ENCODE measurements around the gene DONSON.

DONSON gene

GRCh38 chr21:33550772-33551660 is 37.5 kb downstream of the DONSON start:
- TF ChIP-seq CTCF (IDR thresholded peaks at IDR 0.05): no peak

- no peak for TF ChIP-seq CTCF (IDR thresholded peaks at IDR 0.05)
Measured at GRCh38 chr21:33549848-33550771, 38.4 kb downstream of the DONSON start.

GRCh38 chr21:33546086-33546485 is 42.4 kb downstream of the DONSON start:
- TF ChIP-seq CTCF (IDR thresholded peaks at IDR 0.05): no peak

- no peak for TF ChIP-seq CTCF (IDR thresholded peaks at IDR 0.05)
Measured at GRCh38 chr21:33544451-33545195, 43.9 kb downstream of the DONSON start.

- TF ChIP-seq CTCF (IDR thresholded peaks at IDR 0.05): no peak
Measured at GRCh38 chr21:33543505-33544129, 44.9 kb downstream of the DONSON start.

GRCh38 chr21:33542640-33543504 is 45.6 kb downstream of the DONSON start, which contains the start of gene SON:
SON (plus strand) TSS chr21:33543038; CDS start chr21:33543093, 55 bp downstream.
- TF ChIP-seq CTCF (IDR thresholded peaks at IDR 0.05): no peak

All from LNCAP (cell line).